Stimulated activated CD4-positive, alpha-beta T cell treated with anti-CD3 and anti-CD28 coated beads, TNF-alpha, amount 100 ng/mL, for 48 hours (primary cell): ENCODE results near the gene KIRREL3.

Experiments
- DNase-seq, 3 donors: peaks; one replicate each; pipeline ENCODE4 v3.0.0-alpha.2; 2020; ENCODE audit warnings: low read depth in 3 of 3

The KIRREL3 gene

GRCh38 chr11:126790550-126791081 lies 210.0 kb downstream of the KIRREL3 start:
- no peak for DNase-seq

- no peak for DNase-seq
Observed at GRCh38 chr11:126782810-126783209, 217.8 kb downstream of the KIRREL3 start.

DNA sequence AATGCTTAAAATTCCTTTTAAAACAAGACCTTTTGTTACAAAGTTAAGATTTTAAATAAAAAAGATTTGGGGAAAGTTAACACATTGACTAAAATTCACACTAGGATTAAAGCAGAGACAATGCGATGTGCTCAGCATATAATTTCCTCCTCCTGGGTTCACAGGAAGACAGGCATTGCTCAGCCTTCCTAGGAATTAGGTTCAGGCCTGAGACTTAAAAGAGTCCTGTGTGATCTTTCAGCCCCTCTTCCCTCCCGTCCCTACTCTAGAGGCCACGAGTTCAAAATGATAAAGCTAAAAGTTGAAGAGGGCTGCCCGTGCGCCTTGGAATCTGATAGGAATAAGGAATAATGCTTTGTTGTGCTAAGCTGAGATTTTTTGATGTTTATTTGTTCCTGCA lies 218.6 kb downstream of the KIRREL3 start:
- no peak for DNase-seq

GRCh38 chr11:126776119-126776518 lies 224.5 kb downstream of the KIRREL3 start:
- no peak for DNase-seq

DNA sequence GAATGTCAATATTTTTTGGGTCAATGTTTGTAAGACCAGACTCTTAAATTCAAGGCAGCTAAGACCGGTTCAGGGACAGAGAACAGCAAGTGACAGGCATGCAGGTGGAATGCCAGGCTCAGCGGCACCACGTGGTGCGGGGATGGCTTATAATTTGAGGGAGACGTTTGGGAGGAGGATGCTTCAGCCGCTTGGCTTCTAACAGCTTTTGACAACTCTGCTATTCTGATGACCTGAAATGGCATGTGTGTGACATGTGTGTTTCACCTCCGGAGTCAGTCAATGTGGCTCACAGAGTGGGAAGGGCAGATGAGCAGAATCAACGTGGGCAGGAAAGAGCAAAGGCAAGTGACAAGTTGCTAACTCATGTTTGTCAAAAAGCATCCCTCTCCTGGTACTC lies 228.3 kb downstream of the KIRREL3 start:
- no peak for DNase-seq

GRCh38 chr11:126768702-126769101 lies 231.9 kb downstream of the KIRREL3 start:
- DNase-seq = no peak

GRCh38 chr11:126766440-126766839 lies 234.1 kb downstream of the KIRREL3 start:
- no peak for DNase-seq

DNA sequence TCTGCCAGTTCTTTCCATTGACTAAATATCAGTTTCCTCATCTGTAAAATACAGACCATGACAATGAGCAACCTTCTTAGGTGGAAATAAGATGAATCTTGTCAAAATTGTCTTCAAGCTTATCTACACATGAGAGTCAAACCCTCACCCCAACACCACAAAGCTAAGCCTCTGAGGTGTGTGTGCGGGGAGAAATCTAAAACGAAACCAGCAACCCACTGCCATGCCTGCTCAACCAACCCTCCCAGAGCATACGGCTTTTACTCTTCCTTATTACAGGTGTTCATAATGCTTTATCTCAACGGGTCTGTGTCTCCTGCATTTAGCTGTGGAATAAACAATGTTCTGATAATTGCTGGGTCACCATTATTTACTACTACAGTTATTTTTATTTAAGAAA lies 235.4 kb downstream of the KIRREL3 start:
- DNase-seq = no peak

- no peak for DNase-seq
Observed at GRCh38 chr11:126764231-126764630, 236.3 kb downstream of the KIRREL3 start.

- no peak for DNase-seq
Observed at GRCh38 chr11:126756855-126757254, 243.7 kb downstream of the KIRREL3 start.

DNA sequence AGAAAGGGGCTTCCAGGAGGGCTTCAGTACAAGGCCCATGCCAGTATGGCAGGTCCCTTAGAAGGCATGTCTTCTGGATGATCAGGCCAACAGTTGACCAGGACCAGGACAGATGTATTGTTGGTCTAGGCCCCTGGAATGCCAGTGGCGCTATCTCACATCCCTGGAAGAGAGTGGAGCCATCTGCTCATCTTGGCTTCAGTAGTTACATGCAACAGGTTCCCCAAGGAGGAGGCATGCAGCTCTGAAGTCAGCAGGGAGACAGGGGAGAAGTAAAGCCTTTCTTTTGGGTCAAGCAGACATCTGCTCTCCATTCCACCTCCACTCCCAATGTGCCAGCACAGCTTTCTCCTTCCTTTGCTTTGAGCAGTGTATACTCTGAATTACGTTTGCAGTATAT lies 244.1 kb downstream of the KIRREL3 start:
- no peak for DNase-seq

- no peak for DNase-seq
Observed at GRCh38 chr11:126755526-126755925, 245.0 kb downstream of the KIRREL3 start.

DNA sequence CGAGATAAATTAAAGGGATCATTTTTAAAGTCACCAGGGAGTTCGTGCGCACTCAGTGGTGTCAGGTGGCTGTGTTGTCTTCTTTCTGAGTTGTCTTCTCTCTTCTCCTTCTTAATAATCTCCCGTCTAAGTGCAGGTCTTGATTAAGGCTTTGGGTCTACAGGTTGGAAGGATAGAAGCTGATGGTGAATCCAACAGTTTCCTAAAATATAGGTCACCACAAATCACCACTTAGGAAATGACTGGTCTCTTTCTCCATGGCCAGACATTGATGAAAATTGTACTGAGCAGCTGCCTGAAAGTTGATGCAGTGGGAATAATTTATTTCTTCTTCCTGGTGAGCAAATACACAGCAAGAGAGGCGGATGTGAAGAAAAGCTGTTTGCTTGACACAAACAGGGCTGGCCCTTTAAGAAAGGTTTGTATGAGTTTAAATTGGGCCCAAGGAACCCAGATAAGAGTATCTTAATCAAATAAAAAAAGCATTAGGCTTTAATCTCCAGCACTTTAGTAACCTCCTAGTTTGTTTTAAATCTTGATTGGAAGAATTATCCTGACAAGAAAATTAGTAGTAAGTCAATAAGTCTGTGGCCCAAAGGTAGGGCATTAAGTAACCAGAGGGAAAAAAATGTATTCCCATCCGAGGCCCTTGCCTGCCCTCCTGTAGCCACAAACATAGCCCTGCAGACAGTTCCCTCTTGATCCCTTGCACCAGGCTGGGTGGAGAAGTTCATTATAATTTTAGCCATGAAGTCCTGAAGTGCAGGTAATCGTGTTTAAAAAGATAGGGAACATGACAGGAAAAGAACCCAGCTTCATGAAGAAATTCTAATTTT lies 245.8 kb downstream of the KIRREL3 start:
- DNase-seq = no peak

- DNase-seq = no peak
Observed at GRCh38 chr11:126753990-126754389, 246.6 kb downstream of the KIRREL3 start.

DNA sequence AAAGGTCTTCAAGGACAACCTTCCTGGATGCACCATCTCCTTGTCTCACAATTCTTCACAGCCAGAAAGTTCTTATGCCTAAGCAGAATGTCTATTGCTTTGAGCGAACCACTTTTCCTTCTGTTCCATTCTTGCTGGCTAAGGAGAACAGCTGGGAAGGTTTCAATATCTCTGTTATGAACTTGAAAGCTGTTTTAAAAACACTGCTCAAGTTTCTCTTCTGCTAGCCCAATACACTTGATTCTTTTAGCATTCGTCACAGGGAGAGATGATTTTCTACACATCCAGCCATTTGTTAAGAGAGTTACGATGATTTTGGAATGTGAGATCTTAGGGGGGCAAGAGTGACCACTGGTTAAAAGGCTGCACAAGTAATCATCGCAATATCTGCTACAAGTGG lies 249.3 kb downstream of the KIRREL3 start:
- DNase-seq = no peak

- DNase-seq = no peak
Observed at GRCh38 chr11:126748793-126749192, 251.8 kb downstream of the KIRREL3 start.

DNA sequence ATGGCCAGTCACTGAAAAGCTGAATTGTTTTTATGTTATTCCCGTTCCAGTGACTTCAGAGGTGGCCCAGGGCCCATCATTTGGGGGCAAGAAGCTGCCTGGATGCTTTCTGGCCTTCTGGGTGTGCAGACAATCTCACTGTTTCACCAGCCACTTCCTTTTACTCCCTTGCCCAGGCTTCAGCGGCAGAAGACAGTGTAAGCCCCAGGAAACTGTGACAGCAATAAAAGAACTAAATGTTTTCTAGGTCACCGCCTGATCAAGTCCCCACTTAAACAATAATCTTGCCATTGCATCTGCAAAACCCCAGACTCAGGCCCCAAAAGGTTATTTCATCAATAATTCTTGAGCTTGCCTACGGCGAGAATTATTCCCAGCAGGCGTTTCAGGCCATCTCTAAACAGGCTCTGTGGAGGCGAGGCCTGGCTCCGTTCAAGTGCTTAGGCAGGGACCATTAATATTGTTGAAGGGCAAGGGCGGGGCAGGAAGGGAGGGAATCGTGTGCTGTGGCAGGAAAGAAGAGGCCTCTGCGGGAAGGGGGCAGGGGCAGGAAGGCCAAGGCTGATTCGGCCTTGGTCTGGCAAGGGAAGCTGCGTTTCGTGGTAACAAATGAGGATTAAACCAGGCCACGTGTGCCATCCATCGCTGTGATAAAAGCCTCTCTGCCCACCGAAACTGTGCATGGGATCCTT lies 252.3 kb downstream of the KIRREL3 start:
- DNase-seq = no peak

DNA sequence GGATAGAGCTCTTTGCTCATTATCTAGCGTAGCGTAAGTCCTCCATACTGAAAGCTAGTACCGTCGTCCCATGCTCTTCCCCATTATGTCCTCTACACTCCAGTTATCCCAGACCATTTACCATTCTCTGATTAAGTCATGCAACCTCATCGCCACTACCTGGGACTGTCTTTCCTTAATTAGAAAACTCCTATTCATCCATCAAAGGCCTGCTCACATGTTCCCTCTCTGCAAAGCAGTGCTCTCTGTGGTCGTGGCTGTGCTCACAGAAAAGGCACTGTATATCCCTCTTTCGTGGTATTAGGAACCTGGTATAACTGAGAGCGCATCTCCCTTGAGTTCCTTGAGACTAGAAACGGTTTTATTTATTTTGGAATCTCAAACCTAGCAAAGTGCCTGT lies 253.3 kb downstream of the KIRREL3 start:
- DNase-seq = no peak

DNA sequence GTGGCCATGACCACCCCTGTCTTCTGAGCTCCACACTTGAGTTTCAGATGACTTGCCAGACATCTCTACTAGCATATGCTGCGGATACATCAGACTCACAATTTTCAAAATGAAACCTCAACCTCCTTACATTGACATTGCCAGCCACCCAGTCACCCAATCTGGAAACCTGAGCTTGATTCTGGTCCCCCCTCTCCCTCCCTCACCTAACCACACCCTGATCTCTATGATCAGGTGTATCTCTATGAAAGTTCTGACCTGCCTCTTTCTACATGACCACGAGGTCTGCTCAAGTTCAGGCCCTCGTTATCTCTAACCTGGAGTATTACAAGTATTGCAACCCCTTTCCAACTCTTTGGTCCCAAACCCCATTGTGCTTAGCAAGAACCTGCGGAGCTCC lies 254.1 kb downstream of the KIRREL3 start:
- DNase-seq = no peak

- DNase-seq = no peak
Observed at GRCh38 chr11:126744699-126745098, 255.9 kb downstream of the KIRREL3 start.

DNA sequence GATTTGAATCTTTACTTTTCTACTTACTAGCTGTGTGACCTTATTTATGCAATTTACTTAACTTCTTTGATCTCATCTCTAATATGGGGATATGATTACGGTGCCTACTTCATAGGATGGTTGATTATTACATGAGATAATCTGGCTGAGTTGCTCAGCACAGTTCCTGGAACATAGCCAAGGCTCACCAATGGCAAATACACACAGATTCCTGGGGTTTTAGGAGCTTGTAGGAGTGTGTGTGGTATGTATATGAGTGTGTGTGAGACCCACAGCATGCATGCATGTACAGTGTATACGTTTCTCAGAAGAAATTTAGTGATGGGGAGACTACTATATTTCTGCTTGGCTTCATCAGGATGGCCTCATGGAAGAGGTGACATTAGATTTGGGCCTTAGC lies 256.9 kb downstream of the KIRREL3 start:
- no peak for DNase-seq

DNA sequence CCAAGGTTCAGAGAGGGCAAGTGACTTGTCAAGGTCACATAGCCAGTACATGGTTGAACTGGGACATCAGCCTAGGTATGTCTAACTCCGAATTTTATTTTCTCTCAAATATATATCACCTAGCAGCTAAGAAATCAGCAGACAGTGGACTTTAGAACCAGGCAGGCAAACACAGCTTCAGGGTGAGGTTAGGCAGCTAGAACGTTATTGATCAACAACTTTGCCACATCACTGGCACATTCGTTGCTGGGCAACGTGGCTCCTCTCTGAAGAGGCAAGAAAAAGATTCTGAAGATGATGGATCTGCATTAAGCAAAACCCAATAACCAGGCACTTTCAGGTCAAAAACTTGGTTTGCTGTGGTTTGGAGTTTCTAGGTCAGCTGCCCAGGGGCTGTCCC lies 258.0 kb downstream of the KIRREL3 start:
- DNase-seq = no peak

GRCh38 chr11:126740846-126741245 lies 259.7 kb downstream of the KIRREL3 start:
- DNase-seq = no peak
